HEK293 (cell line): ENCODE data around the gene ALG12.

Experiments used
- CTCF ChIA-PET: fragments of 350-600 bp; formaldehyde crosslinking; extraction: SDS; loops from one replicate; lab custom pipeline; 2021; ENCODE audit warnings: antibody characterized with exemption; lab: Yijun Ruan, JAX
- POLR2A ChIA-PET: fragments of 300-600 bp; formaldehyde crosslinking; extraction: SDS; loops from one replicate; lab custom pipeline; 2020; ENCODE audit warnings: antibody characterized with exemption, inconsistent platforms; lab: Yijun Ruan, JAX
- H3K27ac ChIP-seq: fragments of 200-500 bp; sonication (Bioruptor generic); 2 replicates; pipeline ENCODE4 v1.5.1; 2014; ENCODE audit warnings: low read depth, low read length, control low read depth, inconsistent platforms; ENCODE audit errors: extremely low read depth
- H3K36me3 ChIP-seq, 2 experiments: fragments of 200-500 bp in 1 of 2; sonication (Bioruptor generic) in 1 of 2; 1 replicate in 1 of 2; 2 replicates in 1 of 2; pipeline ENCODE4 v1.5.1; 2014 to 2017; ENCODE audit warnings: inconsistent platforms in 2 of 2, low read length in 2 of 2; ENCODE audit not compliant: control insufficient read depth in 2 of 2, insufficient read depth in 1 of 2
- H3K4me1 ChIP-seq: fragments of 200-500 bp; sonication (Bioruptor generic); 2 replicates; pipeline ENCODE4 v1.5.1; 2014; ENCODE audit warnings: mild to moderate bottlenecking, low read length, inconsistent platforms; ENCODE audit not compliant: control insufficient read depth, insufficient read depth
- H3K4me3 ChIP-seq: 2 replicates; pipeline ENCODE4 v1.5.1; 2011; ENCODE audit warnings: low read depth, mild to moderate bottlenecking, control low read depth, low read length, moderate library complexity
- H3K9me3 ChIP-seq: fragments of 200-500 bp; sonication (Bioruptor generic); 2 replicates; pipeline ENCODE4 v1.5.1; 2014; ENCODE audit warnings: low read depth, low read length, inconsistent platforms; ENCODE audit not compliant: control insufficient read depth, insufficient read depth
- KLF9 ChIP-seq: fragments of 450-650 bp; formaldehyde crosslinking; IDR thresholded peaks from 2 replicates; pipeline ENCODE4 v1.5.1; 2016; ENCODE audit warnings: missing biosample characterization, missing genetic modification characterization, low read depth
- OSR2 ChIP-seq: fragments of 450-650 bp; formaldehyde crosslinking; IDR thresholded peaks from 2 replicates; pipeline ENCODE4 v1.5.1; 2016; ENCODE audit warnings: missing biosample characterization, missing genetic modification characterization
- ZBTB17 ChIP-seq: fragments of 450-650 bp; formaldehyde crosslinking; IDR thresholded peaks from 2 replicates; pipeline ENCODE4 v1.5.1; 2016; ENCODE audit warnings: missing biosample characterization, missing genetic modification characterization
- ZBTB7A ChIP-seq: fragments of 450-650 bp; formaldehyde crosslinking; IDR thresholded peaks from 2 replicates; pipeline ENCODE4 v1.5.1; 2016; ENCODE audit warnings: low read depth, missing biosample characterization, missing genetic modification characterization
- ZFP37 ChIP-seq: fragments of 450-650 bp; formaldehyde crosslinking; IDR thresholded peaks from 2 replicates; pipeline ENCODE4 v1.5.1; 2016; ENCODE audit warnings: missing biosample characterization, missing genetic modification characterization
- ZNF140 ChIP-seq: fragments of 450-650 bp; formaldehyde crosslinking; IDR thresholded peaks from 2 replicates; pipeline ENCODE4 v1.5.1; 2016; ENCODE audit warnings: missing biosample characterization, missing genetic modification characterization
- ZNF274 ChIP-seq, 2 experiments: fragments of 200-500 bp in 1 of 2; fragments of 450-650 bp in 1 of 2; sonication (Bioruptor generic) in 1 of 2; formaldehyde crosslinking in 1 of 2; IDR thresholded peaks; 2 replicates each; pipeline versions ENCODE4 v1.5.1 to v1.6.1; 2014 to 2016; ENCODE audit warnings: borderline replicate concordance in 1 of 2, inconsistent platforms in 1 of 2, low read length in 1 of 2, missing biosample characterization in 1 of 2, missing genetic modification characterization in 1 of 2
- ZNF37A ChIP-seq: fragments of 450-650 bp; IDR thresholded peaks from 2 replicates; pipeline ENCODE4 v1.5.1; 2018; ENCODE audit warnings: missing biosample characterization, missing genetic modification characterization
- ZNF473 ChIP-seq: fragments of 450-650 bp; formaldehyde crosslinking; IDR thresholded peaks from 2 replicates; pipeline ENCODE4 v1.5.1; 2017; ENCODE audit warnings: missing biosample characterization, missing genetic modification characterization
- ZNF48 ChIP-seq: fragments of 450-650 bp; formaldehyde crosslinking; IDR thresholded peaks from 2 replicates; pipeline ENCODE4 v1.5.1; 2016; ENCODE audit warnings: missing biosample characterization, missing genetic modification characterization
- ZNF596 ChIP-seq: fragments of 450-650 bp; IDR thresholded peaks from 2 replicates; pipeline ENCODE4 v1.5.0; 2018; ENCODE audit warnings: missing biosample characterization, mild to moderate bottlenecking, missing genetic modification characterization, moderate library complexity
- ZNF776 ChIP-seq: fragments of 450-650 bp; formaldehyde crosslinking; IDR thresholded peaks from 2 replicates; pipeline ENCODE4 v1.5.0; 2017; ENCODE audit warnings: missing biosample characterization, missing genetic modification characterization, borderline replicate concordance
- ZNF791 ChIP-seq: fragments of 450-650 bp; formaldehyde crosslinking; IDR thresholded peaks from 2 replicates; pipeline ENCODE4 v1.5.1; 2016; ENCODE audit warnings: missing biosample characterization, missing genetic modification characterization
- ZSCAN18 ChIP-seq: fragments of 450-650 bp; formaldehyde crosslinking; IDR thresholded peaks from 2 replicates; pipeline ENCODE4 v1.5.1; 2016; ENCODE audit warnings: missing biosample characterization, missing genetic modification characterization
- TF ChIP-seq, protein P1 (sequence below): fragments of 450-650 bp; formaldehyde crosslinking; IDR thresholded peaks from 2 replicates; pipeline ENCODE4 v1.5.1; 2016; ENCODE audit warnings: missing biosample characterization, missing genetic modification characterization, borderline replicate concordance
- TF ChIP-seq, protein P2 (sequence below): fragments of 450-650 bp; formaldehyde crosslinking; optimal IDR thresholded peaks from 2 replicates; pipeline ENCODE3; 2016; ENCODE audit warnings: missing biosample characterization, mild to moderate bottlenecking, missing genetic modification characterization
- TF ChIP-seq, protein P3 (sequence below): fragments of 450-650 bp; formaldehyde crosslinking; IDR thresholded peaks from 2 replicates; pipeline ENCODE4 v1.5.1; 2016; ENCODE audit warnings: missing biosample characterization, missing genetic modification characterization

Gene ALG12

DNA sequence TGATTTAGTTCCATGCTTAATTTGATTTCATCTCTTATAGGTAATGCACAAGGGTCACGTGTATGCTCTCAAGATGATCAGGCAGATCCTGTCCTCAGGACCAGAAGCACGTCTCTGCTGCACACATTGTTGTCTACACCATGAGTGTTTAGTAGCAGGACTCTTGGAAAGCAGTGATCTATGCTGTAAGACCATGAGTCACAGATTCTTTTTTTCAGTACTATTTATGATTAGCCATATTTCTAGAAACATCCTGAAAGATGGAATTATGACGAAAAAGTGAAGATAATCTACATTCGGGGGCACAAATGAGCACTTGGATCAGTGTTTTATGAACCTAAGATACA, 35.0 kb downstream of the ALG12 start:
- Histone ChIP-seq H3K4me3 (no peak overlapping the region), H3K27ac (no peak overlapping the region), H3K36me3 (peaks cover 0 to 56% of the 10 kb centered on the region in 2 experiments; a peak in 2 of 3 replicates), H3K4me1 (no peaks in the 10 kb centered on the region), H3K9me3 (no peaks in the 10 kb centered on the region; the same call in 1 of the 2 replicates)
- CTCF ChIA-PET, result no interaction called here
- TF ChIP-seq OSR2 (tag by site-specific recombination), result no peak
- TF ChIP-seq ZNF473 (tag by site-specific recombination), result no peak
- TF ChIP-seq, protein P1, sequence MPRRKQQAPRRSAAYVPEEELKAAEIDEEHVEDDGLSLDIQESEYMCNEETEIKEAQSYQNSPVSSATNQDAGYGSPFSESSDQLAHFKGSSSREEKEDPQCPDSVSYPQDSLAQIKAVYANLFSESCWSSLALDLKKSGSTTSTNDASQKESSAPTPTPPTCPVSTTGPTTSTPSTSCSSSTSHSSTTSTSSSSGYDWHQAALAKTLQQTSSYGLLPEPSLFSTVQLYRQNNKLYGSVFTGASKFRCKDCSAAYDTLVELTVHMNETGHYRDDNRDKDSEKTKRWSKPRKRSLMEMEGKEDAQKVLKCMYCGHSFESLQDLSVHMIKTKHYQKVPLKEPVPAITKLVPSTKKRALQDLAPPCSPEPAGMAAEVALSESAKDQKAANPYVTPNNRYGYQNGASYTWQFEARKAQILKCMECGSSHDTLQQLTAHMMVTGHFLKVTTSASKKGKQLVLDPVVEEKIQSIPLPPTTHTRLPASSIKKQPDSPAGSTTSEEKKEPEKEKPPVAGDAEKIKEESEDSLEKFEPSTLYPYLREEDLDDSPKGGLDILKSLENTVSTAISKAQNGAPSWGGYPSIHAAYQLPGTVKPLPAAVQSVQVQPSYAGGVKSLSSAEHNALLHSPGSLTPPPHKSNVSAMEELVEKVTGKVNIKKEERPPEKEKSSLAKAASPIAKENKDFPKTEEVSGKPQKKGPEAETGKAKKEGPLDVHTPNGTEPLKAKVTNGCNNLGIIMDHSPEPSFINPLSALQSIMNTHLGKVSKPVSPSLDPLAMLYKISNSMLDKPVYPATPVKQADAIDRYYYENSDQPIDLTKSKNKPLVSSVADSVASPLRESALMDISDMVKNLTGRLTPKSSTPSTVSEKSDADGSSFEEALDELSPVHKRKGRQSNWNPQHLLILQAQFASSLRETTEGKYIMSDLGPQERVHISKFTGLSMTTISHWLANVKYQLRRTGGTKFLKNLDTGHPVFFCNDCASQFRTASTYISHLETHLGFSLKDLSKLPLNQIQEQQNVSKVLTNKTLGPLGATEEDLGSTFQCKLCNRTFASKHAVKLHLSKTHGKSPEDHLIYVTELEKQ (tag by site-specific recombination), result no peak
- TF ChIP-seq ZNF791 (tag by site-specific recombination), result no peak
- TF ChIP-seq ZNF140 (tag by site-specific recombination), result no peak
- no peak for TF ChIP-seq ZNF48
- TF ChIP-seq ZNF776 (tag by site-specific recombination), result no peak
- TF ChIP-seq ZNF37A (tag by site-specific recombination), result no peak
- TF ChIP-seq ZFP37 (tag by site-specific recombination), result no peak
- TF ChIP-seq, protein P2, sequence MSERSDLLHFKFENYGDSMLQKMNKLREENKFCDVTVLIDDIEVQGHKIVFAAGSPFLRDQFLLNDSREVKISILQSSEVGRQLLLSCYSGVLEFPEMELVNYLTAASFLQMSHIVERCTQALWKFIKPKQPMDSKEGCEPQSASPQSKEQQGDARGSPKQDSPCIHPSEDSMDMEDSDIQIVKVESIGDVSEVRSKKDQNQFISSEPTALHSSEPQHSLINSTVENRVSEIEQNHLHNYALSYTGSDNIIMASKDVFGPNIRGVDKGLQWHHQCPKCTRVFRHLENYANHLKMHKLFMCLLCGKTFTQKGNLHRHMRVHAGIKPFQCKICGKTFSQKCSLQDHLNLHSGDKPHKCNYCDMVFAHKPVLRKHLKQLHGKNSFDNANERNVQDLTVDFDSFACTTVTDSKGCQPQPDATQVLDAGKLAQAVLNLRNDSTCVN (tag by site-specific recombination), result no peak
- TF ChIP-seq ZBTB17 (tag by site-specific recombination), result no peak
- TF ChIP-seq ZSCAN18 (tag by site-specific recombination), result no peak
- TF ChIP-seq ZNF596 (tag by site-specific recombination), result no peak
- TF ChIP-seq, protein P3, sequence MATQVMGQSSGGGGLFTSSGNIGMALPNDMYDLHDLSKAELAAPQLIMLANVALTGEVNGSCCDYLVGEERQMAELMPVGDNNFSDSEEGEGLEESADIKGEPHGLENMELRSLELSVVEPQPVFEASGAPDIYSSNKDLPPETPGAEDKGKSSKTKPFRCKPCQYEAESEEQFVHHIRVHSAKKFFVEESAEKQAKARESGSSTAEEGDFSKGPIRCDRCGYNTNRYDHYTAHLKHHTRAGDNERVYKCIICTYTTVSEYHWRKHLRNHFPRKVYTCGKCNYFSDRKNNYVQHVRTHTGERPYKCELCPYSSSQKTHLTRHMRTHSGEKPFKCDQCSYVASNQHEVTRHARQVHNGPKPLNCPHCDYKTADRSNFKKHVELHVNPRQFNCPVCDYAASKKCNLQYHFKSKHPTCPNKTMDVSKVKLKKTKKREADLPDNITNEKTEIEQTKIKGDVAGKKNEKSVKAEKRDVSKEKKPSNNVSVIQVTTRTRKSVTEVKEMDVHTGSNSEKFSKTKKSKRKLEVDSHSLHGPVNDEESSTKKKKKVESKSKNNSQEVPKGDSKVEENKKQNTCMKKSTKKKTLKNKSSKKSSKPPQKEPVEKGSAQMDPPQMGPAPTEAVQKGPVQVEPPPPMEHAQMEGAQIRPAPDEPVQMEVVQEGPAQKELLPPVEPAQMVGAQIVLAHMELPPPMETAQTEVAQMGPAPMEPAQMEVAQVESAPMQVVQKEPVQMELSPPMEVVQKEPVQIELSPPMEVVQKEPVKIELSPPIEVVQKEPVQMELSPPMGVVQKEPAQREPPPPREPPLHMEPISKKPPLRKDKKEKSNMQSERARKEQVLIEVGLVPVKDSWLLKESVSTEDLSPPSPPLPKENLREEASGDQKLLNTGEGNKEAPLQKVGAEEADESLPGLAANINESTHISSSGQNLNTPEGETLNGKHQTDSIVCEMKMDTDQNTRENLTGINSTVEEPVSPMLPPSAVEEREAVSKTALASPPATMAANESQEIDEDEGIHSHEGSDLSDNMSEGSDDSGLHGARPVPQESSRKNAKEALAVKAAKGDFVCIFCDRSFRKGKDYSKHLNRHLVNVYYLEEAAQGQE (tag by site-specific recombination), result no peak
- TF ChIP-seq KLF9 (tag by site-specific recombination), result no peak
- TF ChIP-seq ZBTB7A (tag by site-specific recombination), result no peak
- no peak for TF ChIP-seq ZNF274 (IDR thresholded peaks at IDR 0.05; ENCODE audit: low read length)
- TF ChIP-seq ZNF274 (tag by site-specific recombination; IDR thresholded peaks at IDR 0.05; ENCODE audit: borderline replicate concordance), result no peak
- POLR2A ChIA-PET, result no interaction called here
